Adrenal gland (tissue), 19 donors: ENCODE data around the gene ARPC1B. TPM values are rescaled to one million over a fixed set of nuclear protein-coding genes. Genes with fewer than 3 reads are reported as not detected.

Experiments used
- DNase-seq, 7 donors: peaks; one replicate each; pipeline ENCODE4 v3.0.0-alpha.2; 2019 to 2020
- H3K27ac ChIP-seq, 5 donors: fragments of 200-600 bp; sonication (generic) in 4 of 5; 1 replicate in 3 of 5; 2 replicates in 2 of 5; pipeline versions ENCODE4 v1.5.1 to v1.8.0; 2016 to 2020; ENCODE audit warnings: mild to moderate bottlenecking in 1 of 5
- H3K27me3 ChIP-seq: fragments of 200-600 bp; 2 replicates; pipeline ENCODE4 v1.8.0; 2021
- H3K36me3 ChIP-seq, 2 donors: fragments of 200-600 bp; replicated peaks in 1 of 2; 1 replicate in 1 of 2; 2 replicates in 1 of 2; pipeline versions ENCODE4 v1.5.1 to v1.8.0; 2018 to 2022
- H3K4me1 ChIP-seq, 2 donors: fragments of 200-600 bp; replicated peaks in 1 of 2; 1 replicate in 1 of 2; 2 replicates in 1 of 2; pipeline versions ENCODE4 v1.5.1 to v1.8.0; 2018 to 2021
- H3K4me3 ChIP-seq, 4 donors: fragments of 200-600 bp; sonication (generic) in 3 of 4; one replicate each; pipeline ENCODE4 v1.5.1; 2016 to 2018
- H3K9me3 ChIP-seq, 3 donors: fragments of 200-600 bp; sonication (generic) in 1 of 3; replicated peaks in 1 of 3; 1 replicate in 2 of 3; 2 replicates in 1 of 3; pipeline versions ENCODE4 v1.5.1 to v1.8.0; 2016 to 2021
- CTCF ChIP-seq, 6 experiments: fragments of 450-650 bp in 4 of 6; fragments of 200-600 bp in 2 of 6; sonication (generic) in 1 of 6; IDR thresholded peaks; 1 replicate in 5 of 6; 2 replicates in 1 of 6; pipeline versions ENCODE4 v1.5.1 to v1.8.0; 2016 to 2021; ENCODE audit warnings: antibody characterized with exemption in 6 of 6, mild to moderate bottlenecking in 2 of 6, moderate library complexity in 1 of 6
- POLR2A ChIP-seq, 2 donors: fragments of 450-650 bp; IDR thresholded peaks; one replicate each; pipeline ENCODE4 v1.6.1; 2017; ENCODE audit warnings: antibody characterized with exemption in 2 of 2, mild to moderate bottlenecking in 2 of 2, moderate library complexity in 1 of 2
- WGBS, 4 donors: extraction: QIAGEN DNeasy Blood & Tissue Kit in 2 of 4; methylation state at CpG; one replicate each; pipeline versions ENCODE4 v1.1.5 to v1.1.7; 2013 to 2017; 5-methylcytosine and 5-hydroxymethylcytosine counted together
- intact Hi-C, 2 donors: fragments of 100-400 bp; cut with DNase I; formaldehyde crosslinking; loops; one replicate each; pipeline versions ENCODE4 v1.14.1 to v1.15.0; 2022 to 2023
- long read RNA-seq, 10 donors: library from polyadenylated mRNA in 3 of 10; unstranded in 2 of 10; stranded (forward) in 1 of 10; transcript quantifications; one replicate each; pipeline ENCODE4 v2.0.0 and lab custom pipeline, GENCODE V29; 2021 to 2026
- polyA plus RNA-seq, 3 donors: library from polyadenylated mRNA; stranded (reverse); fragments of 200-250 nt in 2 of 3; fragments of 350-450 nt in 1 of 3; fragmentation: Illumina TruSeq in 1 of 3; extraction: RNeasy Lipid Tissue Mini Kit (QIAGEN cat#74804) in 1 of 3; gene quantifications; one replicate each; pipeline ENCODE4 v1.2.3, GENCODE V29; 2013 to 2014
- total RNA-seq, 9 donors: library from RNA; depleted of rRNA in 4 of 9; stranded (reverse); fragments of >200 nt in 4 of 9; fragments of 120-200 nt in 1 of 9; fragmentation: NEBNext Ultra II Directional in 1 of 9; extraction: Animal tissue kit (Norgen Biotek cat#: 25700) in 1 of 9; gene quantifications; one replicate each; pipeline versions ENCODE4 v1.1.0 to v1.2.4, GENCODE V29; 2013 to 2023
- donor health status: healthy with polysubstance abuse.
- donor health status: Bipolar disorder and iron deficiency.
- donor health status: DM: yes; HTN: yes; CAD: no.
- donor health status: DM: no; HTN: no; CAD: no.
- donor health status: DM: no; HTN: no; CAD: no.
- donor health status: DM: yes; HTN: yes; CAD: no.

The ARPC1B gene
- total RNA-seq (100 to 1,000 TPM in 5 of 9 donors, 10 to 100 TPM in 4; 74.3 to 353 (median 103) TPM), polyA plus RNA-seq (10 to 100 TPM; 57.2 to 97.9 (median 90.7) TPM)
- long read RNA-seq, donor 1, transcript ARPC1B-201 (10 exons, 1,564 nt), result major isoform, 29 of 173 reads
- long read RNA-seq, donor 1, partial matches to known transcripts, result 87 of 173 reads
- long read RNA-seq, donor 1, other reads (novel, unspliced or antisense), result 53 of 173 reads
- long read RNA-seq, donor 2, transcript ARPC1B-201 (10 exons, 1,564 nt), result major isoform, 21 of 113 reads
- long read RNA-seq, donor 2, partial matches to known transcripts, result 88 of 113 reads
- long read RNA-seq, donor 2, other reads (novel, unspliced or antisense), result 0 of 113 reads
- long read RNA-seq, donor 3, transcript ARPC1B-201 (10 exons, 1,564 nt), result major isoform, 18 of 348 reads
- long read RNA-seq, donor 3, partial matches to known transcripts, result 281 of 348 reads
- long read RNA-seq, donor 3, other reads (novel, unspliced or antisense), result 45 of 348 reads
- long read RNA-seq, donor 4, transcript ARPC1B-201 (10 exons, 1,564 nt), result major isoform, 65 of 84 reads
- long read RNA-seq, donor 4, partial matches to known transcripts, result 5 of 84 reads
- long read RNA-seq, donor 4, other reads (novel, unspliced or antisense), result 7 of 84 reads
- long read RNA-seq, donor 5, transcript ARPC1B-201 (10 exons, 1,564 nt), result major isoform, 226 of 264 reads
- long read RNA-seq, donor 5, transcript ARPC1B-207 (11 exons, 1,509 nt), result minor isoform, 6 of 264 reads
- long read RNA-seq, donor 5, partial matches to known transcripts, result 6 of 264 reads
- long read RNA-seq, donor 5, other reads (novel, unspliced or antisense), result 19 of 264 reads
- long read RNA-seq, donor 6, transcript ARPC1B-201 (10 exons, 1,564 nt), result major isoform, 41 of 64 reads
- long read RNA-seq, donor 6, partial matches to known transcripts, result 10 of 64 reads
- long read RNA-seq, donor 6, other reads (novel, unspliced or antisense), result 6 of 64 reads
- long read RNA-seq, donor 7, transcript ARPC1B-201 (10 exons, 1,564 nt), result major isoform, 11 of 90 reads
- long read RNA-seq, donor 7, partial matches to known transcripts, result 62 of 90 reads
- long read RNA-seq, donor 7, other reads (novel, unspliced or antisense), result 14 of 90 reads
- long read RNA-seq, donor 8, transcript ARPC1B-201 (10 exons, 1,564 nt), result major isoform, 31 of 35 reads
- long read RNA-seq, donor 8, partial matches to known transcripts, result 0 of 35 reads
- long read RNA-seq, donor 8, other reads (novel, unspliced or antisense), result 0 of 35 reads
- long read RNA-seq, donor 9, transcript ARPC1B-201 (10 exons, 1,564 nt), result major isoform, 11 of 99 reads
- long read RNA-seq, donor 9, partial matches to known transcripts, result 55 of 99 reads
- long read RNA-seq, donor 9, other reads (novel, unspliced or antisense), result 32 of 99 reads
- long read RNA-seq, donor 10, transcript ARPC1B-201 (10 exons, 1,564 nt), result major isoform, 12 of 56 reads
- long read RNA-seq, donor 10, partial matches to known transcripts, result 40 of 56 reads
- long read RNA-seq, donor 10, other reads (novel, unspliced or antisense), result 0 of 56 reads

DNA sequence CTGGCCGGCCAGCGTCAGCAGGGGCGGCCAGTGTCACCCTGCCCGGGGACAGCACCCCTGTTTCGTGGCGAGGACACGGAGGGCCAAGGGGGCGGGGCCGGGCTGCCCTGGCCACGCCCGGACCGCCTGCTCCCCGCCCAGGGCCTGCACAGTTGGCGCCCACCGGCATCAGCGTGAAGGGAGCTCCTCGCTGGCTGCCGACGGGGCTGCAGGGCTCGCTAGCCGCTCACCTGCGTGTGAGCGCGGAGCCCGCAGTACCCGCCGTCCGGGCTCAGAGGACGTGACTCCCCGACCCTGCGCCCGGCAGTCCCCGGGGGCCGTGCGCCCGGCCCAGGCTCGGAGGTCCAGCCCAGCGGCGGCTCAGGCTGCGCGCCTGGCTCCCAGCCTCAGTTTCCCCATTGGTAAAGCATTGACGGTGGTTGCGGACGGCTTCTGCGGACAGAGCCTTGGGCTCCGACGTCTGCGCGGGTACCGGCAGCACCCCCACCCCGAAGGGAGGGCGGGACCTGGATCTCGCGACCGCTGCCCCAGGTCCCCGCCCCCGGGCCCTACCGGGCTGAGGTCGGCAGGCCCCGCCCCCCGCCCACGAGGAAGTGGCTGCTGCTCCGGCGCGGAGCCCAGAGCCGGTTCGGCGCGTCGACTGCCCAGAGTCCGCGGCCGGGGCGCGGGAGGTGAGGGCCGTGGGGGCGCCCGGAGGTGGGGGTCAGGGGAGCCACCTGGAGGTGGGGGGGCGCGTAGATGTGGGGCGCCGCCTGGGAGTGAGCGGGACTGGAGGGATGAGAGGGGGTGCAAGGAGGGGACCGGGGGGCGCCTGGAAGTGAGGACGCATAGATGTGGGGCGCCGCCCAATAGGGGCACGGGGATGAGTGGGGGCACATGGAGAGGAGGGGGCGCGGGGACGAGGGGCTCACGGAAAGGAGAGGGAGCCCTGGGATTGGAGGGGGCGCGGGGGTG lies at the start of gene ARPC1B:
Gene ARPC1B, plus strand, starts transcription at position 620 of the 954 bp plus-strand sequence. CDS start 10,985 bp downstream, outside the sequence.
- Histone ChIP-seq H3K27me3 (no peaks in the 10 kb centered on the region), H3K9me3 (no peaks in the 10 kb centered on the region), H3K4me3 (peak within 1 kb of the TSS; percentile 13 to 84 (median 58)), H3K36me3 (no peaks in the 10 kb centered on the region), H3K27ac (peak within 1 kb of the TSS; percentile 39 to 92 (median 73)), H3K4me1 (peaks cover 0 to 20% of the 10 kb centered on the region in 2 donors)
- 0 to 7% (median 2%) methylated on average over 10 to 95 of the region's 95 CpGs for WGBS, 4 donors
- intact Hi-C loops, result no loop called here
- TF ChIP-seq POLR2A (IDR thresholded peaks at IDR 0.05) (peak in 1 of 2 donors; percentile 40), CTCF (IDR thresholded peaks at IDR 0.05) (no peak)
- peak; percentile 76 to 88 (median 82) for DNase-seq

DNA sequence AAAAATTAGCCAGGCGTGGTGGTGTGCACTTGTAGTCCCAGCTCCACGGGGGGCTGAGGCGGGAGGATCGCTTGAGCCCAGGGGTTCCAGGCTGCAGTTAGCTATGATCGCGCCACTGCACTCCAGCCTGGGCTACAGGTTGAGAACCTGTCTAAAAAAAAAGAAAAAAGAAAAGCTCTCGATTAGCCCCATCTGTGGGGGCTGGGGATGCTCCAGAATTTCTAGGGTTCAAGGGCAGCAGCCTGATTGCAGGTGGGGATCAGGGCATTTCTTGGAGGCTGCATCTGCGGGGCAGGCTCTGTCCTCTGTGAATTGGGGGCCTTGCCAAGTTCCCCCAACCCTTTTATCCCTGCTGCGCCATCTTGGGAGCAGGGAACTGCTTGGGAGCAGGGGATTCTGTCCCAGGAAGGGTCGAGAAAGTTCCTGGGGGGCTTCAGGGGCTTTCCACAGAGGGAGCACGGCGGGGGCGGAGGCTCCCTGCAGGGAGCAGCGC lies 49.5 kb upstream of the ARPC1B start:
- WGBS, 4 donors, result 24 to 36% (median 28%) methylated on average over 9 to 14 of the region's 14 CpGs
- peak overlapping the region; percentile 43 to 99 (median 82) for H3K4me3 ChIP-seq
- H3K36me3 ChIP-seq, result no peaks in the 10 kb centered on the region
- TF ChIP-seq CTCF (IDR thresholded peaks at IDR 0.05), result no peak
- TF ChIP-seq POLR2A (IDR thresholded peaks at IDR 0.05), result no peak
- intact Hi-C loops, result loop anchor here in 1 of 2 donors (10.0 kb wide), 1 partner anchor 180 kb away; the partner anchor contains the start of gene SMURF1
- peaks cover 24 to 43% of the 10 kb centered on the region in 2 donors for H3K4me1 ChIP-seq
- peak in 2 of 7 donors; percentile 30 to 53 for DNase-seq
- no peaks in the 10 kb centered on the region for H3K27me3 ChIP-seq
- H3K27ac ChIP-seq, result peak overlapping the region in 2 of 5 donors; percentile 80 to 82
- H3K9me3 ChIP-seq, result no peaks in the 10 kb centered on the region
